NCI-H146 (cell line): ENCODE results near the gene LRP10.

Experiments
- DNase-seq: peaks from one replicate; lab custom pipeline; 2025; lab: John Stamatoyannopoulos, UW

The LRP10 gene

DNA sequence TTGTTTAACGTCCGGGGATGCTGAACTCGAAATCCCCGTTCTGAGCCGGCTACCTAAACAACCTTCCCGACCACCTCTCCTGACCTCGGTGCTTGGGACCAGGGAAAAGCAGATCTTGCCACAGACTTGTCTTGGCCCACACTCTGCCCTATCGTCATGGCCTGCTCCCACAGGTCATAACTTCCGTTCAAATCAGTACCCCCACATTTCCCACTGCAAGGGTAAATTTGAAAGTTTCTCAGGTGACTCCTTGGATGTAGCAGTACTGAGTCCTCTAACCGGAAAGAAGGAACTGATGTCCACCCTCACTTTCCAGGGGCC, 48.0 kb downstream of the LRP10 start:
- DNase-seq = no peak

- DNase-seq = no peak
Observed at GRCh38 chr14:22920697-22921096, 49.2 kb downstream of the LRP10 start.

DNA sequence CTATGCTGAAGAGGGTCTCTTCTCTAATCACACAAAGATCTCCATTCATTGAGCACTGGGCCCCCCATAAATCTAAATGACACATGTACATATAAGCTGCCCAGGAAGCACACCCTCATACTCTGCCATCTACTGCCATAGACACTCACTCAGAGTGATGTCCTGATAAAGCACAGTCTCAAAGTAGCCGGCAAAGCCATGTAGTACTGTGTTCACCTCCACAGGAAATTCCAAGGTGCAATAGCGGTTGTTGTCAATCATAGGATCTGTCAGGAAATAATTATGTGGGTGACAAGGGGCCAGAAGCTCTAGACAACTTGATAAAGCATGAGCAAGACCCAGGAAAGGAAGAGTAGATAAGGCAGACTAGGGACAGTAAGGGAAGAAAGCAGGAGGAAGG, 50.8 kb downstream of the LRP10 start:
- no peak for DNase-seq

DNA sequence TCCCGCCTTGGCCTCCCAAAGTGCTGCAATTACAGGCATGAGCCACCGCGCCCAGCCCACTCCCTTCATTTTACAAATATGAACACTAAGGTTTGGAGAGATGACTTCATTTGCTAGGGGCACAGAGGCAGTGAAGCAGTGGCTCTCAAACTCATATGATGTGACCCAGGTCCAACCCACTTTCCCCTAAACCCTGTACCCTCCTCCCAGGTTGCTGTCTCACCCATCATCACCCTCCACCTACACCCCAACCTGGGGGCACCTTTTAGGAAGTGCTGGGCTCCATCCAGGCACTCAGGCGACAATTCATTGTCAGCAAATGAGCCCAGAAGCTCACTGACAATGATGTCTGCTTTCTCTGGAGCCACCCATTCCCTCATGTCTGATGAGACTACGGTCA, 52.2 kb downstream of the LRP10 start:
- DNase-seq = no peak

DNA sequence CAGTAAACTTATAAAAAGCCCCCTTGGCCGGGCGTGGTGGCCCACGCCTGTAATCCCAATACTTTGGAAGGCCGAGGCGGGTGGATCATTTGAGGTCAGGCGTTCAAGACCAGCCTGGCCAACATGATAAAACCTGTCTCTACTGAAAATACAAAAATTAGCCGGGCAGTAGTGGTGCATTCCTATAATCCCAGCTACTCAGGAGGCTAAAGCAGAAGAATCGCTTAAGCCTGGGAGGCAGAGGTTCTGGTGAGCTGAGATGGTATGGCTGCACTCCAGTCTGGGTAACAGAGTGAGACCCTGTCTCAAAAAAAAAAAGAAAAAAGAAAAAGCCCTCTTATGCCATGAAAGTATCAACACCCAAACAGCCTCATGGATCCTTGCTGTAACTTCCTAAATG, 54.0 kb downstream of the LRP10 start:
- no peak for DNase-seq

GRCh38 chr14:22926316-22926715, 54.8 kb downstream of the LRP10 start:
- no peak for DNase-seq

- DNase-seq = no peak
Observed at GRCh38 chr14:22928237-22929103, 56.9 kb downstream of the LRP10 start.

DNA sequence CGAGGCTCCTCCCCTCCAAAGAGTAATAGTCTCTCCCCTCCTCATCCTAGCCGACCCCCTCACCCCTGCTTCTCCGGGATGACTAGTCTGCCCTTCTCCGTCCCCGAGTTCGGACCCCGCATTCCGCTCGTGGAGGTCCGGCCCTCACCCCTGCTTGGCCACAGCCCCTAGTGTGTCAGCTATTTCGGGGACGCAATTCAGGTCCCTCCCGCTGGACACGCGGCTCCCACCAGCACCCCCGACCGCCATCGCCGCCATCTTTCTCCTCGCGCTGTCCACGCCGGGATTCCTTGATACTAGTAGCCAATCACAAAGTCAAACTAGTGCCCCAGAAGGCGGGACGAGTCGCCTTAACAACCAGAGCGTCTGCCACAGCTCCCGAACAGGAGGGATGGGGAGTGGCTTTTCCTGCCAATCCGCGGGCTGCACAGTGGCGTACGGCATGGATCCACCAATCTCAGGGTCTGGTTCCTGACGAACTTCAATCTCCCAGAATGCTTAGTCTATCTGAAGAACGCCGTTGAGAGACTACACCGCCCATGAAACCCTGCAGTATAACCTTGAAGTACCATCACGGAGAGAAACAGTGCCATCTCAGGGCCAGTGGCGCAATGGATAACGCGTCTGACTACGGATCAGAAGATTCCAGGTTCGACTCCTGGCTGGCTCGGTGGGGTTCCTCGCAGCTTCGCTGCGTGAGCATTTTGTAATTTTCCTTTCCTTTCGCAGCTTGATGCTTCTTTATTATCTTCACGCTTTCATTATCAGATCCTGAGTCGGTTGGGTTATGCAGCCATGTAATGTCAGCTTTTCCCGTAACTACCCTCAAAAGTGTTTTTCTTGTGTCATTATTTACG, 57.8 kb downstream of the LRP10 start, which contains the start of gene PRMT5:
PRMT5 (minus strand) TSS at position 273 of the 857 bp plus-strand sequence; CDS start at position 258, 15 bp downstream.
- DNase-seq = peak; percentile 99

DNA sequence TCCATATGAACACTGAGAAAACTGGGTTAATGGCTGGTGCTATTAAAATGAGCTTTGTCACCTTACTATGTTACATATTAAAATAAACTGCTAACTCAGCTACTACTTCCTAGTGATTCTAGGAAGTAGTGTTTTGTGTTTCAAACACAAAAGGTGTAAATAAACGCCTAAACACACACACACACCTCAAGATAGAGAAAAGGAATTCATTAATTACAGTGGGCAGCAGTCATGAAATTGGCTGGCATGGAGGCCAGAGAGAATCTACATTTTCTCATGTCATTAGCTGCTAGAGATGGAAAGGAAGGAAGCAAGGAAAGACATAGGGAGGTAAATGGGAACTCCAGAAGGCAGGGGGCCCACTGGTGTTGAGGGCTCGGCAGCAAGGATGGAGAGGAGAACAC, 58.4 kb downstream of the LRP10 start:
- DNase-seq = no peak
